Spleen (tissue), 7 donors: ENCODE results near the gene TMEM132C.

Source experiments
- POLR2A ChIP-seq, 3 donors: fragments of 450-650 bp; IDR thresholded peaks; one replicate each; pipeline ENCODE4 v1.5.1; 2017; ENCODE audit warnings: antibody characterized with exemption in 3 of 3, mild to moderate bottlenecking in 1 of 3
- TF ChIP-seq, protein P1 (sequence below), 11 experiments: fragments of 200-600 bp in 7 of 11; fragments of 450-650 bp in 4 of 11; sonication (generic) in 4 of 11; IDR thresholded peaks in 8 of 11; conservative IDR thresholded peaks in 3 of 11; 1 replicate in 7 of 11; 2 replicates in 4 of 11; pipeline versions ENCODE4 v1.4.0 to v1.8.0; 2016 to 2021; ENCODE audit warnings: antibody characterized with exemption in 11 of 11, inconsistent platforms in 4 of 11, mild to moderate bottlenecking in 1 of 11
- donor health status: DM: no; HTN: no; CAD: no; lungs with moderate emphysema.
- donor health status: DM: no; HTN: no; CAD: no.
- donor health status: DM: no; HTN: no; CAD: no.

DNA sequence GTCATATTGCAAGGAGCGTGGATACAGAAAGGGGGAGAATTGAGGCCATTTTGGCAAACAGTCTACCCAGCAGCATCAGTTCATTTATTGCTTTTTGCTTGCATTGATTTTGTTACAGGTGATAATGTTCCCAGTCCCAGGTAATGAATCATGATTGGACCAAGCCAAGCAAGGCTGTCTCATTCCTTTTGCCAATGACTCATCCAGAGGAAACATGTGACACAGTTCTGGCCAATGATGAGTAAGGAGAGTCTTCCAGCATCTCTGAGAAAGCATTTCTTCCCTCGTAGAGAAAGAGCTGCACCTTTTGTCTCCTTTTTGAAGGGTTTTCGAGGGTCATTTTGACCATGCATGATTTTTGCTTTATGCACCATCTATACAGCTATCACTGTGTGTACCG, 488.6 kb downstream of the TMEM132C start:
- TF ChIP-seq, protein P1, sequence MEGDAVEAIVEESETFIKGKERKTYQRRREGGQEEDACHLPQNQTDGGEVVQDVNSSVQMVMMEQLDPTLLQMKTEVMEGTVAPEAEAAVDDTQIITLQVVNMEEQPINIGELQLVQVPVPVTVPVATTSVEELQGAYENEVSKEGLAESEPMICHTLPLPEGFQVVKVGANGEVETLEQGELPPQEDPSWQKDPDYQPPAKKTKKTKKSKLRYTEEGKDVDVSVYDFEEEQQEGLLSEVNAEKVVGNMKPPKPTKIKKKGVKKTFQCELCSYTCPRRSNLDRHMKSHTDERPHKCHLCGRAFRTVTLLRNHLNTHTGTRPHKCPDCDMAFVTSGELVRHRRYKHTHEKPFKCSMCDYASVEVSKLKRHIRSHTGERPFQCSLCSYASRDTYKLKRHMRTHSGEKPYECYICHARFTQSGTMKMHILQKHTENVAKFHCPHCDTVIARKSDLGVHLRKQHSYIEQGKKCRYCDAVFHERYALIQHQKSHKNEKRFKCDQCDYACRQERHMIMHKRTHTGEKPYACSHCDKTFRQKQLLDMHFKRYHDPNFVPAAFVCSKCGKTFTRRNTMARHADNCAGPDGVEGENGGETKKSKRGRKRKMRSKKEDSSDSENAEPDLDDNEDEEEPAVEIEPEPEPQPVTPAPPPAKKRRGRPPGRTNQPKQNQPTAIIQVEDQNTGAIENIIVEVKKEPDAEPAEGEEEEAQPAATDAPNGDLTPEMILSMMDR (IDR thresholded peaks at IDR 0.05 in 8 of 11, conservative IDR thresholded peaks at IDR 0.05 in 3 of 11), result no peak
- TF ChIP-seq POLR2A (IDR thresholded peaks at IDR 0.05), result no peak
